Panc1 (cell line): ENCODE results near the gene LY86.

Source experiments
- CTCF ChIP-seq: fragments of 450-650 bp; IDR thresholded peaks from 2 replicates; pipeline ENCODE4 v1.5.1; 2017; ENCODE audit warnings: mild to moderate bottlenecking
- POLR2AphosphoS5 ChIP-seq: IDR thresholded peaks from 2 replicates; pipeline ENCODE4 v1.6.1; 2012; ENCODE audit warnings: mild to moderate bottlenecking, low read depth, low read length, moderate library complexity
- REST ChIP-seq, 2 experiments: IDR thresholded peaks; 2 replicates each; pipeline ENCODE4 v1.6.1; 2011 to 2012; ENCODE audit warnings: low read depth in 2 of 2, control low read depth in 1 of 2, low read length in 1 of 2, mild to moderate bottlenecking in 1 of 2, moderate library complexity in 1 of 2; ENCODE audit not compliant: insufficient read depth in 1 of 2
- SIN3A ChIP-seq: IDR thresholded peaks from 2 replicates; pipeline ENCODE4 v1.6.1; 2012; ENCODE audit warnings: low read depth, mild to moderate bottlenecking, low read length, moderate library complexity, borderline replicate concordance; ENCODE audit not compliant: insufficient read depth

DNA sequence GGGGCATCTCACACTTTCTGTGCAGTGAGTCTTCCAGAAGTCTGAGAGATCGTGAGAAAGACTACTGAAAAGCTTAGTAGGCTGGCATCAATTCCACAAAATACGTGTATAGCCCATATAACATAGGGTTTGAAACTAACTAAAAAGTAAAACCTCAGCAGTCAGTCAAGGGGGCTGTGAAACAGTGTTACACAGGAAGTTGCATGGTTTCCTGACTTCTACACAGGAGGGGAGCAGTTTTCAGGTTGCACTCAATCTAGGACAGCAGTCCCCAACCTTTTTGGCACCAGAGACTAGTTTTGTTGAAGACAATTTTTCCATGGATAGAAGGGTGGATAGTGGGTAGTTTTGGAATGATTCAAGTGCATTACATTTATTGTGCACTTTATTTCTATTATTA lies 4.7 kb upstream of the LY86 start:
- TF ChIP-seq REST (IDR thresholded peaks at IDR 0.05; ENCODE audit: insufficient read depth in 1 of 2, low read depth in 2 of 2, low read length in 1 of 2) = no peak
- TF ChIP-seq CTCF = no peak
- no peak for TF ChIP-seq POLR2AphosphoS5
- TF ChIP-seq SIN3A = no peak
